ENCODE results near the gene MCTP1.
"Not testable (repeated sequence)": the region's sequence is repeated elsewhere in the genome, so short reads cannot be mapped to it uniquely, and the experiment has no call there.

The MCTP1 gene

GRCh38 chr5:94855543-94855942, 429.4 kb downstream of the MCTP1 start:
- no peak for DNase-seq

GRCh38 chr5:94853120-94853519, 431.8 kb downstream of the MCTP1 start:
- DNase-seq, result no peak

- DNase-seq, result no peak
Observed at GRCh38 chr5:94850960-94851359, 433.9 kb downstream of the MCTP1 start.

GRCh38 chr5:94849821-94850736, 434.8 kb downstream of the MCTP1 start:
- no peak for DNase-seq

GRCh38 chr5:94849324-94849723, 435.6 kb downstream of the MCTP1 start:
- DNase-seq, result no peak

GRCh38 chr5:94847726-94848125, 437.2 kb downstream of the MCTP1 start:
- no peak for DNase-seq

GRCh38 chr5:94847019-94847418, 437.9 kb downstream of the MCTP1 start:
- DNase-seq, result no peak

GRCh38 chr5:94845696-94846095, 439.2 kb downstream of the MCTP1 start:
- DNase-seq, result not testable (repeated sequence)

GRCh38 chr5:94841598-94842322, 443.1 kb downstream of the MCTP1 start:
- DNase-seq, result no peak

- no peak for DNase-seq
Observed at GRCh38 chr5:94833851-94834250, 451.0 kb downstream of the MCTP1 start.

- no peak for DNase-seq
Observed at GRCh38 chr5:94832685-94833084, 452.2 kb downstream of the MCTP1 start.

GRCh38 chr5:94830520-94830919, 454.4 kb downstream of the MCTP1 start:
- DNase-seq, result no peak

GRCh38 chr5:94828222-94828621, 456.7 kb downstream of the MCTP1 start:
- DNase-seq, result not testable (repeated sequence)

GRCh38 chr5:94820488-94820887, 464.4 kb downstream of the MCTP1 start:
- no peak for DNase-seq

- no peak for DNase-seq
Observed at GRCh38 chr5:94818904-94819303, 466.0 kb downstream of the MCTP1 start.

GRCh38 chr5:94815313-94816039, 469.4 kb downstream of the MCTP1 start:
- DNase-seq, result no peak

- no peak for DNase-seq
Observed at GRCh38 chr5:94812232-94812631, 472.7 kb downstream of the MCTP1 start.

- no peak for DNase-seq
Observed at GRCh38 chr5:94811331-94811730, 473.6 kb downstream of the MCTP1 start.

- no peak for DNase-seq
Observed at GRCh38 chr5:94810877-94811276, 474.0 kb downstream of the MCTP1 start.

GRCh38 chr5:94810281-94810680, 474.6 kb downstream of the MCTP1 start:
- no peak for DNase-seq

GRCh38 chr5:94808497-94808896, 476.4 kb downstream of the MCTP1 start:
- no peak for DNase-seq

GRCh38 chr5:94807985-94808384, 476.9 kb downstream of the MCTP1 start:
- DNase-seq, result no peak

- DNase-seq, result no peak
Observed at GRCh38 chr5:94802450-94802849, 482.4 kb downstream of the MCTP1 start.

Data from stimulated activated CD4-positive, alpha-beta T cell treated with anti-CD3 and anti-CD28 coated beads, Interleukin-2, amount 100 ng/mL, for 24 hours (primary cell).